Psoas muscle (tissue), 8 donors: ENCODE measurements around the gene GRIA1. TPM values are rescaled to one million over a fixed set of nuclear protein-coding genes. Genes with fewer than 3 reads are reported as not detected.

Experiments
- ATAC-seq, 4 donors: fragments of 200-7000 bp; cut with Tn5 transposase; one replicate each; pipeline ENCODE4 v1.9.1; 2020; ENCODE audit warnings: moderate library complexity in 3 of 4, mild to moderate bottlenecking in 2 of 4
- DNase-seq, 2 donors: peaks; one replicate each; pipeline ENCODE4 v3.0.0-alpha.2; 2020
- H3K27ac ChIP-seq: fragments of 200-600 bp; one replicate; pipeline ENCODE4 v1.8.0; 2022
- H3K27me3 ChIP-seq, 3 donors: fragments of 200-600 bp in 1 of 3; one replicate each; pipeline versions ENCODE4 v1.6.1 to v1.8.0; 2013 to 2022; ENCODE audit warnings: low read length in 2 of 3, mild to moderate bottlenecking in 2 of 3, moderate library complexity in 1 of 3; ENCODE audit not compliant: insufficient read depth in 3 of 3
- H3K36me3 ChIP-seq, 2 donors: fragments of 200-600 bp in 1 of 2; one replicate each; pipeline versions ENCODE4 v1.6.1 to v1.8.0; 2013 to 2022; ENCODE audit warnings: low read depth in 1 of 2, mild to moderate bottlenecking in 1 of 2, moderate library complexity in 1 of 2; ENCODE audit not compliant: insufficient read depth in 1 of 2
- H3K4me1 ChIP-seq: fragments of 200-600 bp; one replicate; pipeline ENCODE4 v1.8.0; 2022
- H3K4me3 ChIP-seq: fragments of 200-600 bp; one replicate; pipeline ENCODE4 v1.8.0; 2022; ENCODE audit warnings: mild to moderate bottlenecking
- H3K9me3 ChIP-seq: fragments of 200-600 bp; one replicate; pipeline ENCODE4 v1.8.0; 2022
- WGBS, 3 donors: extraction: QIAGEN DNeasy Blood & Tissue Kit; methylation state at CpG; one replicate each; pipeline versions ENCODE4 v1.1.6 to v1.1.7; 2013; 5-methylcytosine and 5-hydroxymethylcytosine counted together
- intact Hi-C, 2 donors: fragments of 100-400 bp; cut with DNase I; formaldehyde crosslinking; loops; one replicate each; pipeline versions ENCODE4 v1.11.0 to v1.14.2; 2022
- polyA plus RNA-seq, 3 donors: library from polyadenylated mRNA; stranded (reverse); fragments of 200-250 nt; gene quantifications; one replicate each; pipeline ENCODE4 v1.2.3, GENCODE V29; 2013
- total RNA-seq, 4 donors: library from RNA; stranded (reverse); fragmentation: NEBNext Ultra II Directional in 2 of 4; extraction: Animal tissue kit (Norgen Biotek cat#: 25700) in 2 of 4; gene quantifications; one replicate each; pipeline versions ENCODE4 v1.2.1 to v1.2.4, GENCODE V29; 2021 to 2023
- TF ChIP-seq, protein P1 (sequence below): fragments of 200-600 bp; IDR thresholded peaks from one replicate; pipeline ENCODE4 v1.8.0; 2022; ENCODE audit warnings: antibody characterized with exemption
- donor health status: healthy with polysubstance abuse.
- donor health status: DM: no; HTN: no; CAD: no; lungs with moderate emphysema.
- donor health status: Bipolar disorder and iron deficiency.
- donor health status: healthy.
- donor health status: DM: yes; HTN: yes; CAD: no.
- donor health status: DM: no; HTN: no; CAD: no.
- donor health status: DM: no; HTN: no; CAD: no.
- donor health status: DM: yes; HTN: yes; CAD: no.

GRIA1 gene
- total and polyA plus RNA-seq, 7 donors, result 0.03 to 0.49 (median 0.28) TPM; not detected in 2

DNA sequence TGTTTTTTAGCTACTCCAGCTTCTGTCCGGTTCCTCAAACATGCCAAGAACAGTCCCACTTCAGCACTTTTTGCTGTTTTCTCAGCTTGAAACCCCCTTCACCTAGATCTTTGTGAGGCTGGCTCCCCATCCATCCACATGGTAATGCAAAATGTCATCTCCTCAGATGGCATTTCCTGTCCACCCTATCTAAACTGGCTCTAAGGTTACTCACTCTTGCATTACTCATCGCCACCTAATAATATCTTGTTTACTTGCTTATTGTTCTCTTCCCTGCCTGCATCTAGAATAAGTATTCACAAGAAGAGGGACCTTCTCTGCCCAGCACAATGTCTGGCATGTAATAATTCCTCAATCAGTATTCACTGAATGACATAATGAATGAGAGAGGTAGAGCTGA is 328.2 kb downstream of the GRIA1 start:
- no peaks in the 10 kb centered on the region for H3K36me3 ChIP-seq
- H3K27ac ChIP-seq, result no peak overlapping the region
- ATAC-seq (no peak), DNase-seq (no peak)
- TF ChIP-seq, protein P1, sequence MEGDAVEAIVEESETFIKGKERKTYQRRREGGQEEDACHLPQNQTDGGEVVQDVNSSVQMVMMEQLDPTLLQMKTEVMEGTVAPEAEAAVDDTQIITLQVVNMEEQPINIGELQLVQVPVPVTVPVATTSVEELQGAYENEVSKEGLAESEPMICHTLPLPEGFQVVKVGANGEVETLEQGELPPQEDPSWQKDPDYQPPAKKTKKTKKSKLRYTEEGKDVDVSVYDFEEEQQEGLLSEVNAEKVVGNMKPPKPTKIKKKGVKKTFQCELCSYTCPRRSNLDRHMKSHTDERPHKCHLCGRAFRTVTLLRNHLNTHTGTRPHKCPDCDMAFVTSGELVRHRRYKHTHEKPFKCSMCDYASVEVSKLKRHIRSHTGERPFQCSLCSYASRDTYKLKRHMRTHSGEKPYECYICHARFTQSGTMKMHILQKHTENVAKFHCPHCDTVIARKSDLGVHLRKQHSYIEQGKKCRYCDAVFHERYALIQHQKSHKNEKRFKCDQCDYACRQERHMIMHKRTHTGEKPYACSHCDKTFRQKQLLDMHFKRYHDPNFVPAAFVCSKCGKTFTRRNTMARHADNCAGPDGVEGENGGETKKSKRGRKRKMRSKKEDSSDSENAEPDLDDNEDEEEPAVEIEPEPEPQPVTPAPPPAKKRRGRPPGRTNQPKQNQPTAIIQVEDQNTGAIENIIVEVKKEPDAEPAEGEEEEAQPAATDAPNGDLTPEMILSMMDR, result no peak
- 86 to 92% (median 88%) methylated on average over 2 of the region's 2 CpGs for whole genome bisulfite sequencing, 3 donors
- no peaks in the 10 kb centered on the region for H3K9me3 ChIP-seq
- H3K4me1 ChIP-seq, result no peaks in the 10 kb centered on the region
- H3K27me3 ChIP-seq, result peaks cover 0 to 4% (median 0%) of the 10 kb centered on the region in 3 donors
- intact Hi-C loops, result no loop called here
- no peak overlapping the region for H3K4me3 ChIP-seq

DNA sequence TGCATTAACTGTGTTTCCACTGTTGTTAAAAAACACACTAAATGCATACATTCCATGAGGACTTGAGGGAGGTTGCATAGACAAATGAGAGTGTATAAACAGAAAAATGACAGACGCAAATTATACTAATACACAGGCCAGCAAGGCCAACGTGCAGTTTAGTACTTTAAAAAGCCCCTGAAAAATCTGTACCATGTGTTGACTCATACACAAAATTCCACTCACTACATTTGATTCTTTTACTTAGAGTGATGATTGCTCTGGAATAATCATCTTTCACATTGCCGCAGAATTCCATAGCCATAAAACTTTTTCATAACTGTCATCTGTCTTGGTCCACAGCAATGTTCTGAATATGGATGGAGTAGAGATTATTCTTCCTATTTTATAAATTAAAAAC is 332.6 kb downstream of the GRIA1 start:
- ATAC-seq (no peak), DNase-seq (no peak)
- H3K36me3 ChIP-seq, result no peaks in the 10 kb centered on the region
- WGBS, 3 donors, result 32 to 54% (median 53%) methylated on average over 3 of the region's 3 CpGs
- no peaks in the 10 kb centered on the region for H3K4me1 ChIP-seq
- H3K4me3 ChIP-seq, result no peak overlapping the region
- TF ChIP-seq, protein P1, result no peak
- intact Hi-C loops, result no loop called here
- H3K9me3 ChIP-seq, result no peaks in the 10 kb centered on the region
- H3K27me3 ChIP-seq, result peaks cover 0 to 3% (median 0%) of the 10 kb centered on the region in 3 donors
- no peak overlapping the region for H3K27ac ChIP-seq

DNA sequence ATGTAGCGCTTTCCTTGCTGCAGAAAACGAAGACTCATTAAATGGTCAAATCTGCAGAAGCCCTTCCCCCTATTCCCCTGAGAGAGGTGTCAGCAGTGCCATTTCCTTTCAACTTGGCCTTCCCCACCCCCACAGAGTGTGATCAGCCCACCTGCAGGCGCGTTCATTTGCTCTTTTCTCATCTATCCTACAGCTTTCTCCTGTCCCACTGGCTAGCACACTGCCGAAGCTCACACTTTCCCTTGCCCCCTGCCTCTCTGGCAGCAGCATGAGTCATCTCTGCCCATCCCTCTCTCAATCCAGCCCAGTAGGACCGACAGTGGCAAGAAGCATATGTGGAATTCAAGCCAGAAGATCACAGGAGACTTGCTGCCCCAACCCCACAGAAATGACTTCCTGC is 334.4 kb downstream of the GRIA1 start:
- no peak for DNase-seq
- intact Hi-C loops, result no loop called here
- ATAC-seq, result no peak

GRCh38 chr5:153827397-153827796 is 336.9 kb downstream of the GRIA1 start:
- Histone ChIP-seq H3K4me1 (no peaks in the 10 kb centered on the region), H3K36me3 (no peaks in the 10 kb centered on the region), H3K4me3 (no peak overlapping the region), H3K27me3 (peaks cover 0 to 3% (median 0%) of the 10 kb centered on the region in 3 donors), H3K27ac (no peak overlapping the region), H3K9me3 (no peaks in the 10 kb centered on the region)
- WGBS, 3 donors, result 33 to 45% (median 36%) methylated on average over 4 of the region's 4 CpGs
- intact Hi-C loops, result no loop called here
- DNase-seq (no peak), ATAC-seq (no peak)
- TF ChIP-seq, protein P1, result no peak

More for the DNA sequence above, 334.4 kb downstream of the GRIA1 start:
- H3K27ac ChIP-seq, result no peak overlapping the region
- H3K4me1 ChIP-seq, result no peaks in the 10 kb centered on the region
- H3K4me3 ChIP-seq, result no peak overlapping the region
- 32 to 38% (median 35%) methylated on average over 6 of the region's 6 CpGs for WGBS, 3 donors
- peaks cover 0 to 3% (median 0%) of the 10 kb centered on the region in 3 donors for H3K27me3 ChIP-seq
- TF ChIP-seq, protein P1, result no peak
- no peaks in the 10 kb centered on the region for H3K36me3 ChIP-seq
- no peaks in the 10 kb centered on the region for H3K9me3 ChIP-seq

DNA sequence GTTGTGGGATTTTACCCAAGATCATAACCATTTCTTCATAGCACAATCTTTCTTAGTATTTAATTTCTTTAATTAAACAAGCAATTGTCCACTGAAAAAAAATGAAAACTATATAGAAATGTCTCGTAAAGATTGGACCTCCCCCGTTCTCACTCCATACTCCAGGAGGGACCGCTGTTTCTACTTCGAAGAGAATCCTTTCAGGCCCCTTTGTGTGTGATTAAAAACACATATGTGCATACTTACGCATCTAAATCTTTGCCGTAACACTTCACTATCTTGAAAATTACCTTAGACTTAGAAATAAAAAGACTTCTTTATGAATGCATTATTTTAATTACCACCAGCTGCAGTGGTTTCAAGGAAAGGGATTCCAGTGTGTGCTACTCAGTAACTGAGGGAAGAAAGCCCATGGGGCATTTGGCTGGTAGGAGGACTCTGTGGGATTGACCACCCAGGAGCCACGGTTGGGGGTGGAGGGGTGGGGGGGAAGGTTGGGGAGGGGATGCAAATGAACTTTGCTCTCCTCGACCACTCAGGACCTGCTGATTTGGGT is 339.1 kb downstream of the GRIA1 start:
- TF ChIP-seq, protein P1, result no peak

More for the DNA sequence above, 339.1 kb downstream of the GRIA1 start:
- Histone ChIP-seq H3K9me3 (no peaks in the 10 kb centered on the region), H3K27me3 (peaks cover 0 to 3% (median 0%) of the 10 kb centered on the region in 3 donors), H3K4me3 (no peak overlapping the region), H3K36me3 (no peaks in the 10 kb centered on the region), H3K27ac (no peak overlapping the region), H3K4me1 (no peaks in the 10 kb centered on the region)
- WGBS, 3 donors, result 65 to 68% (median 66%) methylated on average over 8 of the region's 8 CpGs
- DNase-seq, result no peak
- intact Hi-C loops, result no loop called here
- ATAC-seq, result no peak
